ENCODE data around the gene PDE2A.

GRCh38 chr11:72719551-72719950 is 45.3 kb upstream of the PDE2A start:
- no peak for TF ChIP-seq MAX (IDR thresholded peaks at IDR 0.05)
- TF ChIP-seq CTCF (IDR thresholded peaks at IDR 0.05): no peak
- TF ChIP-seq EP300 (IDR thresholded peaks at IDR 0.05): no peak

Data from A549 (cell line).